Endothelial cell of umbilical vein (primary cell): ENCODE measurements around the gene SLC44A4. TPM values are rescaled to one million over a fixed set of nuclear protein-coding genes. Genes with fewer than 3 reads are reported as not detected.

Experiments
- BruUV-seq: library from RNA; stranded (reverse); fragments of 400-500 nt; replicated peaks from 2 replicates; lab custom pipeline; 2021; lab: Mats Ljungman, UMichigan
- CTCF ChIA-PET: fragments of 300-600, 350-600 bp; sonication (Branson Sonifier 250); formaldehyde crosslinking; loops from one replicate; lab custom pipeline; 2021; ENCODE audit warnings: antibody characterized with exemption, inconsistent platforms; lab: Charles Lee
- POLR2A ChIA-PET: fragments of 300-600, 350-600 bp; sonication (Branson Sonifier 250); formaldehyde crosslinking; loops from one replicate; lab custom pipeline; 2021; ENCODE audit warnings: antibody characterized with exemption, inconsistent platforms; lab: Charles Lee
- DNase-seq: peaks from one replicate; pipeline ENCODE4 v3.0.0-alpha.2; 2011; ENCODE audit warnings: low read depth, low spot score
- FAIRE-seq: peaks from 2 replicates; lab custom pipeline; 2011; peaks lifted over from hg19 to GRCh38; lab: Jason Lieb, UNC
- H2AFZ ChIP-seq: 2 replicates; pipeline ENCODE4 v1.6.0; 2012; ENCODE audit warnings: low read depth, low read length, control low read depth, inconsistent platforms
- H3K27ac ChIP-seq: 2 replicates; pipeline ENCODE4 v1.5.1; 2011; ENCODE audit warnings: low read depth, mild to moderate bottlenecking, control low read depth, low read length, moderate library complexity; ENCODE audit not compliant: insufficient read depth
- H3K27me3 ChIP-seq, 2 experiments: 2 replicates each; pipeline versions ENCODE4 v1.6.0 to v1.6.1; 2011; ENCODE audit warnings: low read length in 2 of 2, mixed read lengths in 1 of 2; ENCODE audit not compliant: control insufficient read depth in 2 of 2, insufficient read depth in 2 of 2
- H3K36me3 ChIP-seq, 2 experiments: 2 replicates in 1 of 2; 3 replicates in 1 of 2; pipeline ENCODE4 v1.5.1; 2011; ENCODE audit warnings: low read length in 2 of 2, mild to moderate bottlenecking in 1 of 2, moderate library complexity in 1 of 2; ENCODE audit not compliant: control insufficient read depth in 2 of 2, insufficient read depth in 2 of 2; ENCODE audit errors: extremely low read depth in 1 of 2
- H3K4me1 ChIP-seq: 3 replicates; pipeline ENCODE4 v1.5.1; 2011; ENCODE audit warnings: mild to moderate bottlenecking, low read length; ENCODE audit not compliant: control insufficient read depth, insufficient read depth; ENCODE audit errors: extremely low read depth
- H3K4me2 ChIP-seq: 2 replicates; pipeline ENCODE4 v1.6.1; 2011; ENCODE audit warnings: low read length, control low read depth, mixed read lengths; ENCODE audit not compliant: insufficient read depth
- H3K4me3 ChIP-seq, 3 experiments: fragments of 200-600 bp in 1 of 3; sonication (generic), shearing (Covaris generic) in 1 of 3; replicated peaks in 1 of 3; 2 replicates each; pipeline ENCODE4 v1.5.1; 2011 to 2016; ENCODE audit warnings: control low read depth in 3 of 3, low read length in 3 of 3, mild to moderate bottlenecking in 2 of 3, inconsistent platforms in 1 of 3, low read depth in 1 of 3, moderate library complexity in 1 of 3; ENCODE audit not compliant: insufficient read depth in 1 of 3
- H3K79me2 ChIP-seq: 2 replicates; pipeline ENCODE4 v1.6.0; 2012; ENCODE audit warnings: low read length, inconsistent platforms; ENCODE audit not compliant: control insufficient read depth, insufficient read depth
- H3K9ac ChIP-seq: replicated peaks from 2 replicates; pipeline ENCODE3; 2011; ENCODE audit warnings: low read length, control low read depth; ENCODE audit not compliant: insufficient read depth; ENCODE audit errors: extremely low read depth
- H3K9me1 ChIP-seq: replicated peaks from 3 replicates; pipeline ENCODE4 v1.6.0; 2011; ENCODE audit warnings: mild to moderate bottlenecking, low read length; ENCODE audit not compliant: control insufficient read depth, insufficient read depth; ENCODE audit errors: extremely low read depth
- H3K9me3 ChIP-seq: replicated peaks from 2 replicates; pipeline ENCODE4 v1.5.1; 2012; ENCODE audit warnings: low read length, inconsistent platforms; ENCODE audit not compliant: control insufficient read depth, insufficient read depth
- H4K20me1 ChIP-seq: replicated peaks from 2 replicates; pipeline ENCODE3; 2011; ENCODE audit warnings: mild to moderate bottlenecking, low read length; ENCODE audit not compliant: control insufficient read depth, insufficient read depth; ENCODE audit errors: extremely low read depth
- EZH2 ChIP-seq: IDR thresholded peaks from 2 replicates; pipeline ENCODE4 v1.6.1; 2012; ENCODE audit warnings: borderline replicate concordance, low read depth, mild to moderate bottlenecking, moderate library complexity, low read length, inconsistent platforms; ENCODE audit not compliant: severe bottlenecking
- FOS ChIP-seq: IDR thresholded peaks from 2 replicates; pipeline ENCODE4 v1.6.1; 2011; ENCODE audit warnings: mild to moderate bottlenecking, low read length, moderate library complexity, borderline replicate concordance; ENCODE audit not compliant: insufficient read depth
- GATA2 ChIP-seq: IDR thresholded peaks from 2 replicates; pipeline ENCODE4 v1.7.0; 2011; ENCODE audit warnings: low read depth, mild to moderate bottlenecking, moderate library complexity, mixed read lengths, low read length; ENCODE audit not compliant: insufficient read length, insufficient read depth
- JUN ChIP-seq: IDR thresholded peaks from 2 replicates; pipeline ENCODE4 v1.6.1; 2011; ENCODE audit warnings: borderline replicate concordance, low read depth; ENCODE audit not compliant: insufficient read length, insufficient read depth
- MYC ChIP-seq: IDR thresholded peaks from one replicate; pipeline ENCODE4 v1.6.1; 2011; ENCODE audit warnings: mild to moderate bottlenecking, low read depth, low read length
- POLR2A ChIP-seq: IDR thresholded peaks from 2 replicates; pipeline ENCODE4 v1.6.1; 2012; ENCODE audit warnings: low read depth, mild to moderate bottlenecking, control low read depth, low read length
- POLR2AphosphoS5 ChIP-seq: IDR thresholded peaks from 2 replicates; pipeline ENCODE4 v1.6.1; 2012; ENCODE audit warnings: low read depth, mild to moderate bottlenecking, control low read depth, low read length, moderate library complexity; ENCODE audit not compliant: insufficient read depth
- dilution Hi-C: fragments of 300-500 bp; cut with MboI; formaldehyde crosslinking; loops from one replicate; pipeline ENCODE4 v1.15.0; 2019; ENCODE audit warnings: low sequenced_read_pairs; ENCODE audit not compliant: extremely low pct_ligation_motif_present
- intact Hi-C: fragments of 100-400 bp; cut with micrococcal nuclease; formaldehyde crosslinking; loops from one replicate; pipeline ENCODE4 v1.10.0; 2022
- polyA plus RNA-seq, 4 experiments: library from polyadenylated mRNA; depleted of rRNA in 3 of 4; stranded (reverse) in 3 of 4; unstranded in 1 of 4; fragments of >200 nt; gene quantifications; 2 replicates each; pipeline versions ENCODE4 v1.2.1 to v1.2.3, GENCODE V29; 2011 to 2012; ENCODE audit warnings: missing spikeins in 1 of 4
- total RNA-seq: library from RNA; stranded (reverse); gene quantifications from 2 replicates; pipeline ENCODE4 v1.2.3, GENCODE V29; 2021
- TF ChIP-seq, protein P1 (sequence below), 2 donors: IDR thresholded peaks; 1 replicate in 1 of 2; 2 replicates in 1 of 2; pipeline ENCODE4 v1.5.1; 2011; ENCODE audit warnings: low read length in 2 of 2, mild to moderate bottlenecking in 2 of 2, moderate library complexity in 2 of 2, control low read depth in 1 of 2, inconsistent platforms in 1 of 2, low read depth in 1 of 2; ENCODE audit not compliant: insufficient read depth in 1 of 2; ENCODE audit errors: extremely low read depth in 1 of 2
- TF ChIP-seq, protein P2 (sequence below): IDR thresholded peaks from 2 replicates; pipeline ENCODE4 v1.6.1; 2011; ENCODE audit not compliant: insufficient read depth, insufficient read length

The SLC44A4 gene
- total and polyA plus RNA-seq, 2 donors (not counting 3 experiments of a cell fraction or from before 2014, with no cell fraction given), result 0.84 to 1.1 TPM

DNA sequence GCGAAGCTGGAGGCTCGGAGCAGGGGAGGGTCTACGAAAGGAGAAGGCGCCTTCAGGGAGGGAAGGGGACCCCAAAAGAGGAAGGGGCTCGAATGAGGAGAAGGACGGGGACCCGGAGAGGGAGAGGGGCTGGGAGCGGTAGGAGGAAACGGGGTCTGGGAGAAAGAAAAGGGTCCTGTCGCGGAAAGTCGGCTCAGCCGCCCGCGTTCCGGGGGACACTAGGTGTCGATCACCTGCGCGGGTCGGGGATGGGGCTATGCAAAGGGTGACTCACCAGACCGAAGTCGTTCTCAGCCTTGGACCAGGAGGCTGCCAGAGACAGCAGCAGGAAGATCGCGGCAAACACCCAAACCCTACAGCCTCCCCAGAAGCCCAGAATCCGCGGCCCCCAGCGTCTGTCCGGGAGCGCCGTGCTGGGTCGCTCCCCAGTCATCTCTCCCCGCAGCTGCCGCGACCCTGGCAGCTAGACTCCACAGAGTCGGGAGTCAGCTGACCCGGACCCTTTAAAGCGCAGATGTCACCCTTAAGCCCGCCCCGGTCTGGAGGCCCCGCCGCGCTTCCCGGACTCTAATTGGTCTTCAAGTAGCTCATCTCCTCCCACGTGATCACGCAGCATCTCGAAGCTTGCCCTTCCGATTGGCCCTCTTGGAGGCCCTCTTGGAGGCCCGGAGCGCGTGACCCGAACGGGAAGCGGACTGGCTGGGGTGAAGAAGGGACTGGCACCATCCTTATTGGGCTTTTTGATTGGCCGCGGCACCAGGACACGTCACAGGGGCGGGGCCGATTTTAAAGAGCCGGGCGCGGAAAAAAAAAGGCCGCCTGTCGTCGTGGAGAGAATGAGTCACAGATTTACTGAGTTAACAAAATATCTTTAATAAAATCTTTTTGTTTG is 16.2 kb downstream of the SLC44A4 start, which contains the start of gene NEU1:
TSS of gene NEU1 (minus strand) at position 478 of the 892 bp plus-strand sequence. CDS start at position 433, 45 bp downstream.
- Histone ChIP-seq H3K36me3 (peaks cover 3 to 20% of the 10 kb centered on the region in 2 experiments), H3K9ac (peak within 1 kb of the TSS; percentile 81), H3K27me3 (no peaks in the 10 kb centered on the region), H3K79me2 (peaks cover 4% of the 10 kb centered on the region), H3K27ac (peak within 1 kb of the TSS; percentile 77), H3K4me3 (peak within 1 kb of the TSS; percentile 71 to 88 (median 83)), H3K9me1 (no peaks in the 10 kb centered on the region), H3K4me2 (peak within 1 kb of the TSS; percentile 82), H3K9me3 (no peaks in the 10 kb centered on the region), H2AFZ (peak within 1 kb of the TSS; percentile 89), H4K20me1 (no peaks in the 10 kb centered on the region), H3K4me1 (peaks cover 7% of the 10 kb centered on the region)
- dilution Hi-C loops, result no loop called here
- peak; percentile 100 for DNase-seq
- TF ChIP-seq POLR2AphosphoS5, result peak; percentile 98
- TF ChIP-seq EZH2, result no peak
- peak; percentile 27 for TF ChIP-seq FOS
- peak; percentile 57 for TF ChIP-seq JUN
- no peak for TF ChIP-seq MYC
- TF ChIP-seq, protein P1, sequence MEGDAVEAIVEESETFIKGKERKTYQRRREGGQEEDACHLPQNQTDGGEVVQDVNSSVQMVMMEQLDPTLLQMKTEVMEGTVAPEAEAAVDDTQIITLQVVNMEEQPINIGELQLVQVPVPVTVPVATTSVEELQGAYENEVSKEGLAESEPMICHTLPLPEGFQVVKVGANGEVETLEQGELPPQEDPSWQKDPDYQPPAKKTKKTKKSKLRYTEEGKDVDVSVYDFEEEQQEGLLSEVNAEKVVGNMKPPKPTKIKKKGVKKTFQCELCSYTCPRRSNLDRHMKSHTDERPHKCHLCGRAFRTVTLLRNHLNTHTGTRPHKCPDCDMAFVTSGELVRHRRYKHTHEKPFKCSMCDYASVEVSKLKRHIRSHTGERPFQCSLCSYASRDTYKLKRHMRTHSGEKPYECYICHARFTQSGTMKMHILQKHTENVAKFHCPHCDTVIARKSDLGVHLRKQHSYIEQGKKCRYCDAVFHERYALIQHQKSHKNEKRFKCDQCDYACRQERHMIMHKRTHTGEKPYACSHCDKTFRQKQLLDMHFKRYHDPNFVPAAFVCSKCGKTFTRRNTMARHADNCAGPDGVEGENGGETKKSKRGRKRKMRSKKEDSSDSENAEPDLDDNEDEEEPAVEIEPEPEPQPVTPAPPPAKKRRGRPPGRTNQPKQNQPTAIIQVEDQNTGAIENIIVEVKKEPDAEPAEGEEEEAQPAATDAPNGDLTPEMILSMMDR (IDR thresholded peaks at IDR 0.05; ENCODE audit: extremely low read depth in 1 of 2, insufficient read depth in 1 of 2, low read depth in 1 of 2, low read length in 2 of 2), result no peak
- TF ChIP-seq, protein P2, sequence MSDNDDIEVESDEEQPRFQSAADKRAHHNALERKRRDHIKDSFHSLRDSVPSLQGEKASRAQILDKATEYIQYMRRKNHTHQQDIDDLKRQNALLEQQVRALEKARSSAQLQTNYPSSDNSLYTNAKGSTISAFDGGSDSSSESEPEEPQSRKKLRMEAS, result peak; percentile 95
- TF ChIP-seq GATA2, result no peak
- TF ChIP-seq POLR2A, result peak; percentile 99
- ChIA-PET POLR2A (interaction anchor here (0.6 to 1.6 kb wide), 12 partner anchors 13 to 1108 kb away, joined by 3 to 17 read pairs (median 4); partner anchors contain the start of genes EHMT2, HSPA1A, HSPA1B and HSPA1L), CTCF (interaction anchor here (1.0 to 3.2 kb wide), 7 partner anchors 27 to 181 kb away, joined by 3 to 11 read pairs (median 4); partner anchors contain the start of genes EHMT2 and HSPA1B)
- FAIRE-seq, result peak; percentile 100
- intact Hi-C loops, result loop anchor here (1.0 to 2.0 kb wide), 7 partner anchors 28 to 242 kb away; partner anchors contain the start of genes BAG6, HSPA1B, PRRC2A and ZBTB12
- BruUV-seq, result TSS peak; percentile 67
